H4 (cell line): ENCODE measurements around the gene CLEC16A. TPM values are rescaled to one million over a fixed set of nuclear protein-coding genes. Genes with fewer than 3 reads are reported as not detected.

Source experiments
- DNase-seq: peaks from one replicate; pipeline ENCODE4 v3.0.0-alpha.2; 2015; ENCODE audit warnings: low spot score
- total RNA-seq: library from RNA; depleted of rRNA; stranded (reverse); fragments of >200 nt; shearing (Covaris generic); gene quantifications from 2 replicates; pipeline ENCODE4 v1.2.3, GENCODE V29; 2014

Gene CLEC16A
- total RNA-seq, 1 experiment from 2014 or later: 7.2 TPM

DNA sequence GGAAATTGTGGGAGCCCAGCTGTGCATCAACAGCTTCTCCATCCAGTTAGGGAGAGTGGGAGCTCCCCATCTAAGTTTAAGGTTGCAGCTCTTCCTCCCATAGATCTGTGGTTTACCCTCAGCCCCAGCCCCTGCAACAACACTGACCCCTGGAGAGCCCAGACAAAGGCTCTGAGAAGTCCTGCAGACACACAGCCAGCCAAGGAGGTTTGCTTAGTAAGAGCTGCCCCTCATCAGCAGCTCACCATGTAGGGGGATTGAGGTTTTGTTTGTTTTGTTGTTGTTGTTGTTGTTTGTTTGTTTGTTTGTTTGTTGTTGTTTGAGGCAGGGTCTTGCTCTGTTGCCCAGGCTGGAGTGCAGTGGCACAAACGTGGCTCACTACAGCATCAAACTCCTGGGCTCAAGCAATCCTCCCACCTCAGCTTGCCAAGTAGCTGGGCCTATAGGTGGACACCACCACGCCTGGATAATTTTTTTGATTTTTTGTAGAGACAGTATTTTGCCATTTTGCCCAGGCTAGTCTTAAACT, 138.6 kb downstream of the CLEC16A start:
- DNase-seq: no peak

- peak; percentile 22 for DNase-seq
Measured at GRCh38 chr16:11084484-11084875, 140.1 kb downstream of the CLEC16A start.

DNA sequence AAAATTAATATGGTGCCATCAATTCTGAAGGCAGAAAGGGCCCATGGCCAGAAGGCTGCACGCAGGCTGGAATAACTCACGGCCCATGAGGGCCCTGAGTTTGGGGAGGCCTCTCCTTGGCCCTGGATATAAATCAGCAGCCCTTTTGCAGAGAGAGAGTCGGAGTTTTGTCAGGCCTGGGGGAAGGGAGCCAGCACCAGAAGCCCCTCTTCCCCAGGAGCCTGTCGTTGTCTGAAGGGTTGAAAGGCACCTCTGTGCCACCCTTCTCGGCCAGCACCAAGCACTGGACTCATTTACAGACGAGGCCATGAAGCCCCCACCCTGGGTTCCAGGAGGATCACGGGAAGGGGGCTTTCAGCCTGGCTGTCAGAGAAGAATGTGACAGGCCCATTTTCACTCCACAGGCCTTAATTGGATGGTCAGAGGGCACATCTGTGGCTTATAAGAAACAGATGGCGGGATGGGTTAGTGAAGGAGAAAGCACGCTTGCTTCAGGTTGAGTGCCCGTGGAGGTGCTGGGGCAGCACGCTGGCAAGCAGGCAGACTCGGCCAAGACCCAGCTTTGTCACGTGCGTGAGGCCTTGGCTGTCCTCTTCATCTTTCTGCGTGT, 140.6 kb downstream of the CLEC16A start:
- no peak for DNase-seq

- DNase-seq: no peak
Measured at GRCh38 chr16:11085916-11086315, 141.6 kb downstream of the CLEC16A start.

DNA sequence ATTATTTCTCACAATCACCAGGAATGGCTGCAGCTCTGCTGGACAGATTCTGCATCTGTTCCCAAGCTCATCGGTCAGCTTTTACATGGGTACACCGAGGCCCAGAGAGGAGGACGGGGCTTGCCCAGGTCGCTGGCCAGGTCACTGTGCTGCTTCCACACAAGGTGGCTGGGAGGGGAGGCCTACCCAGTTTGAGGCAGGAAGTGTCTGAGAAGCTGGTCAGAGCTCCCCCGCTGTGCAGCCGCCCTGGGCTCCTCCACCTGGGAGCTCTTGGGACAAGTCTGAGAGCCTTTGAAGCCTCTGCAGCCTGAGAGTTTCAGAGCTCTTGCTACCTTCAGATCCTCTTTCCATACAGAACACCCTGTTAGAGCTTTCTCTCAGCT, 143.3 kb downstream of the CLEC16A start:
- DNase-seq: no peak

DNA sequence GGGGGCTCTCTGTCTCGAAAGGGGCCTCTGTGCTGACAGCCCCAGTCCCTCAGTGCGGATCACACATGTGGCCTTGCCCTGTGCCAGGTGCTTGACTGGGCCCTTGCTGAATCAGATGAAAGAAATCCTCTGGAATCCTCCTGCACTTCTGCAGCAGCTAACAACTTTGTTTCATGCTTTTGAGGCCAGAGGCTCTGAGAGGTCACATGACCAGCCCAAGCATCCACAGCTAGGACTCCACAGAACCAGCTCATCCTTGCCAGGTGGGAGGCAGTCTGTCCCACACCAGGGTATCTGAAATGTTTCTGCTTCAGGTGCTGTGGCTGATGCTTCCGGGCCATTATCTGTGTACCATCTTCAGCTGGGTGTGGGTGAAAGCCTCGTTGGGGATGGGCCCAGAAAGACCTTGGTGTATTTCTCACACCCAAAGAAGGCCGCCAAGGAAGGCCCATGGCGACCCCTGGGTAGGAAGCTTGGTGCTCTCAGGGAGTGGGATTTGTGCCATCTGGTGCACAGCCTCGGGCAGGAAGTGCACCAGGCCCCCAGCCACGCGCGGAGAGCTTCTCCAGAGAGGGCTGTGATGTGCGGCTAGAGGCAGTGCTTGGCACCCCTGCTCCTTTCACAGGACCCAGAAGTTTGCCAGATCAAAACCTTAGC, 143.8 kb downstream of the CLEC16A start:
- no peak for DNase-seq

DNA sequence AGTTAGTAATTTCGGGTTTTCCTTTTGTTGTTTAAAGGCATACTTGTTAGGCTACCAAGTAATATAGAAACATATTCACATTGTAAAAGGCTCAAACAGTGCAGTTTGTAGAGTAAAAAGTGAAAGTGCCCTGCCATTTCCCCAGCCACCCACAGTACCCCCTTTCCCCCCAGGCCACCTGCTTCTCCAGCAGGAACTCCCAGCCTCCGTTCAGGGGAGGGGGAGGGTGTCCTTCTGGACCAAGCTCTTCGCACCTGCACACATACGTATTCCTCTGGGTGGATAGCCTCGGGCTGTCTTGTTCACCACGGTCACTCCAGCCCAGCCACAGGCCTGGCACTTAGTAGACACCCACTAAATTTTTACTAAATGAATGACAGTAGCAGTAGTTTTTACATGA, 144.5 kb downstream of the CLEC16A start:
- DNase-seq: no peak

GRCh38 chr16:11089504-11090124, 145.2 kb downstream of the CLEC16A start:
- DNase-seq: peak; percentile 41

DNA sequence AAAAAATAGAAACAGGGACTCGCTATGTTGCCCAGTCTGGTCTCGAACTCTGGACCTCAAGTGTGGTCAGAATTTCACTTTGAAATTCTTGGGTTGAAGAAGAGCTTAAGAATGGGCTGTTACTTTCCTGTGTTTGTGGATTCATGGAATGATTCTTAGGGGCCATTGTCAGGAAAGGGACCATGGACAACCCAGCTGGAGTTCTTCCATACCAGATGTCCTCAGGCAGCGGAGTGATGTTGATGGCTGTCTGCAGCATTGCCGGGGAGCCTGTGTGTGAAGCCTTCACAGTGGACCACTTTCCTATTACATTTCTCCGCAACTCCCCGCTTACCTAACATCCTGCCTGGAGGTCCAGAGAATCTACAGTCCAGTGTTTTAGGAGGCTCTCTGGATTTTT, 145.9 kb downstream of the CLEC16A start:
- DNase-seq: no peak

- no peak for DNase-seq
Measured at GRCh38 chr16:11091021-11091785, 146.8 kb downstream of the CLEC16A start.

DNA sequence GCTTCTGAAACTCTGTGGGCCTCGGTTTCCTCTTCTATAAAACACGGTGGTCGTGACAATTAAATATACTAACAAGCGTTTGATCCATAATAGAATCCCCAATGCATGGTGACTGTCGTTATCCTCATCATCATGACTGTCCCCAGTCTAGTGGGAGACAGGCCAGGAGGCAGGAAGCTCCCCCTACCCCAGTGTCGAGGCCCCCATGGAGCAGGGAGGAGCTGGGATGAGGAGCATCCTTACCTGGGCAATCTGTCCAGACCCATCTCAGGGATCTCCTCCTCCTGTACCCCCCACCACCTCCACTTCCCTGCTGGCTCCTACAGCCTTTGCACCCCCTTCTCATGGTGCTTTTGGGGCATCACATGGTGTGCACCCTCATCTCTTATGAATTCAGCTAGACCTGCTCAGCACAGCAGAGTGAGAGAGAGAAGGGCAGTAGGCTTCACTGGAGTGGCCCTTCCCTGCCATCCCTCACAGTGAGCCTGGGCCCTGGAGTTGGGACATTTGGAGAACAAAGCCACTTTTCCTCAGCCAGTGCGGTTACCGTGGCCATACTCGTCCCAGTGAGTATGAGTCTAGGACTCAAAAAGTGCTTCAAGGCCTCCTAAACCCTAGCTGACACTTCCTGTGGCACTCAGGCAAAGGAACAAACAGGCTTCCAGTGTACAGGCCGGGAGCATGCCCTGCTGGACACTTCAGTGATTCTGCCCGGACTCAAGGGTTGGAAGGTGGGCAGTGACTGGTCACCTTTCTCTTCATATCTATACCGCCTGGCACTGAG, 148.6 kb downstream of the CLEC16A start:
- DNase-seq: no peak

GRCh38 chr16:11093572-11094074, 149.3 kb downstream of the CLEC16A start:
- no peak for DNase-seq

- DNase-seq: peak; percentile 50
Measured at GRCh38 chr16:11094075-11094856, 149.9 kb downstream of the CLEC16A start.

- no peak for DNase-seq
Measured at GRCh38 chr16:11094857-11095565, 150.6 kb downstream of the CLEC16A start.

GRCh38 chr16:11095935-11096334, 151.6 kb downstream of the CLEC16A start:
- DNase-seq: no peak

GRCh38 chr16:11097094-11097786, 152.9 kb downstream of the CLEC16A start:
- DNase-seq: no peak

DNA sequence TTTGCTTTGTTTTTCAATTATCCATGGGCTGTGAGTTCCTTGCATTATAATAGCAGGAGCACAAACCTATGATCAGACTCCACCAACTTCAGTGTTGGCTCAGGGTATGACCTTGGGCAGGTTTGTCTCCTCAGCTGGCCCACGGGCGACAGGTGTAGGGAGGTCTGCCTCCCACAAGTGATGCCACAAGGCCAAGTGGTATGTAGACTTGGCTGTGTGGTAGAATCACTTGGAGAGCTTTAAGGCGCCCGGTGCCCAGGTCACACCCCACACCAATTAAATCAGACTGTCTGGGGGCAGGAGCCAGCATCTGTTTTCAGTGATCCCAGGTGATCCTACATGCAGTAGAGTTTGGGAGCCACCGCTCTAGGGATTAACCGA, 153.4 kb downstream of the CLEC16A start:
- DNase-seq: no peak

DNA sequence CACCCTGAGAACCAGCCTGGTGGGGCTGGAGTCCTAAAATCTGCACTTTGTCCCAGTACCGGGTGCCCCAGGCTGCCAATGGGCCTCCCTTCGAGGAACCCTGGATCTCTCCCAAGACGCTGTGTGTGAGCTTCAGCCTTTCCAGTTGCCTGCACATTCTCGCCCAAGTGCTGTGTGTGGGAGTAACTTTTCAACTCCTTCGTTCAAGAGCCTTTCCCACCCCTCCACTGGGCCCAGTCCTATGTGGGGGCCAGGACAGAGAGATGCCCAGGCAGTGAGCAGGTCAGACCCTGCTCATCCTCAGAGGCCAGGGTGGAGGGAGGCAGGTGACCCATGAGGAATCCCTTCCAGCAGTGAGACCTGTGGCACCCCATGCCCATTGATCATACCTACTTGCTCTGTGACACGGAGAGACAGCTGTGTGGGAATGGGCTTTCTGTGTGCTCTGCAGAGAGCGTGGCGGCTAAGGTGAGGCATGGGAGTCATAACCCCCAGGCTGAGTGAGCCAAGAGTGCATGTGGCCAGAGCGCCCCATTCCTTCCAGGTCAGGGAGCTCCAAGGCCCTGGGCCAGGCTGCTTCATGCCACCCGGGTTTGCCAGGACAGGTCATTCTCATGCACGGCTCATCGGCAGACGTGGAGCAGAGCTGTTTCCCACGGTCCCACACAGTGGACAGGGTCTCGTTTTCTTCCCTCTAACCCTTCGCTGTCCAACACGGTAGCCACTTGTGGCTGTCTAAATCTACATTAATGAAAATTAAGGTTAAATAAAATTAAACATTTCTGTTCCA, 154.4 kb downstream of the CLEC16A start:
- no peak for DNase-seq
